ENCODE data around the gene GPC1. TPM values are rescaled to one million over a fixed set of nuclear protein-coding genes. Genes with fewer than 3 reads are reported as not detected.

Gene GPC1
- total and polyA plus RNA-seq, 12 donors: 104 to 287 (median 181) TPM

GRCh38 chr2:240462073-240462706 lies 26.7 kb downstream of the GPC1 start:
- Histone ChIP-seq H3K27me3 (no peaks in the 10 kb centered on the region), H3K4me3 (no peak overlapping the region), H3K27ac (no peak overlapping the region), H3K9me3 (no peaks in the 10 kb centered on the region), H3K36me3 (peaks cover 0 to 36% (median 9%) of the 10 kb centered on the region in 9 donors), H3K4me1 (peaks cover 0 to 31% (median 10%) of the 10 kb centered on the region in 9 donors)
- TF ChIP-seq, protein P1, sequence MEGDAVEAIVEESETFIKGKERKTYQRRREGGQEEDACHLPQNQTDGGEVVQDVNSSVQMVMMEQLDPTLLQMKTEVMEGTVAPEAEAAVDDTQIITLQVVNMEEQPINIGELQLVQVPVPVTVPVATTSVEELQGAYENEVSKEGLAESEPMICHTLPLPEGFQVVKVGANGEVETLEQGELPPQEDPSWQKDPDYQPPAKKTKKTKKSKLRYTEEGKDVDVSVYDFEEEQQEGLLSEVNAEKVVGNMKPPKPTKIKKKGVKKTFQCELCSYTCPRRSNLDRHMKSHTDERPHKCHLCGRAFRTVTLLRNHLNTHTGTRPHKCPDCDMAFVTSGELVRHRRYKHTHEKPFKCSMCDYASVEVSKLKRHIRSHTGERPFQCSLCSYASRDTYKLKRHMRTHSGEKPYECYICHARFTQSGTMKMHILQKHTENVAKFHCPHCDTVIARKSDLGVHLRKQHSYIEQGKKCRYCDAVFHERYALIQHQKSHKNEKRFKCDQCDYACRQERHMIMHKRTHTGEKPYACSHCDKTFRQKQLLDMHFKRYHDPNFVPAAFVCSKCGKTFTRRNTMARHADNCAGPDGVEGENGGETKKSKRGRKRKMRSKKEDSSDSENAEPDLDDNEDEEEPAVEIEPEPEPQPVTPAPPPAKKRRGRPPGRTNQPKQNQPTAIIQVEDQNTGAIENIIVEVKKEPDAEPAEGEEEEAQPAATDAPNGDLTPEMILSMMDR (IDR thresholded peaks at IDR 0.05): no peak
- WGBS, 2 donors: 92 to 95% methylated on average over 41 of the region's 41 CpGs
- intact Hi-C loops (cut with DNase I): no loop called here
- DNase-seq (peak in 1 of 2 donors; percentile 15), ATAC-seq (no peak)

GRCh38 chr2:240462707-240463273 lies 27.3 kb downstream of the GPC1 start:
- Histone ChIP-seq H3K4me1 (peaks cover 0 to 25% (median 10%) of the 10 kb centered on the region in 9 donors), H3K9me3 (no peaks in the 10 kb centered on the region), H3K4me3 (no peak overlapping the region), H3K27me3 (no peaks in the 10 kb centered on the region), H3K36me3 (peaks cover 0 to 36% (median 9%) of the 10 kb centered on the region in 9 donors), H3K27ac (no peak overlapping the region)
- ATAC-seq: no peak
- WGBS, 2 donors: 83 to 85% methylated on average over 16 of the region's 16 CpGs
- DNase-seq: peak in 1 of 2 donors; percentile 4
- TF ChIP-seq, protein P1 (IDR thresholded peaks at IDR 0.05): no peak
- intact Hi-C loops (cut with DNase I): no loop called here

- TF ChIP-seq, protein P1 (IDR thresholded peaks at IDR 0.05): no peak
- peaks cover 0 to 36% (median 9%) of the 10 kb centered on the region in 9 donors for H3K36me3 ChIP-seq
These were observed 27.9 kb downstream of the GPC1 start for GRCh38 chr2:240463274-240463865.

GRCh38 chr2:240463866-240464481 lies 28.5 kb downstream of the GPC1 start:
- no peak overlapping the region for H3K4me3 ChIP-seq
- no peak overlapping the region for H3K27ac ChIP-seq
- no peaks in the 10 kb centered on the region for H3K27me3 ChIP-seq
- no peak for ATAC-seq
- DNase-seq: peak; percentile 1 to 5
- TF ChIP-seq, protein P1 (IDR thresholded peaks at IDR 0.05): no peak
- H3K9me3 ChIP-seq: no peaks in the 10 kb centered on the region
- intact Hi-C loops (cut with DNase I): no loop called here
- H3K36me3 ChIP-seq: peaks cover 0 to 36% (median 9%) of the 10 kb centered on the region in 9 donors
- WGBS, 2 donors: 94 to 97% methylated on average over 21 of the region's 21 CpGs
- H3K4me1 ChIP-seq: peaks cover 0 to 16% (median 10%) of the 10 kb centered on the region in 9 donors

More at GRCh38 chr2:240463274-240463865, 27.9 kb downstream of the GPC1 start:
- Histone ChIP-seq H3K9me3 (no peaks in the 10 kb centered on the region), H3K4me1 (peaks cover 0 to 19% (median 10%) of the 10 kb centered on the region in 9 donors), H3K27ac (no peak overlapping the region), H3K27me3 (no peaks in the 10 kb centered on the region), H3K4me3 (no peak overlapping the region)
- WGBS, 2 donors: 88 to 91% methylated on average over 22 of the region's 22 CpGs
- DNase-seq (peak; percentile 2 to 10), ATAC-seq (no peak)
- intact Hi-C loops (cut with DNase I): no loop called here

Measured in heart right ventricle (tissue), 16 donors.